ENCODE measurements around the gene C7orf33.
"Not testable (repeated sequence)": the region's sequence is repeated elsewhere in the genome, so short reads cannot be mapped to it uniquely, and the experiment has no call there.

The C7orf33 gene

DNA sequence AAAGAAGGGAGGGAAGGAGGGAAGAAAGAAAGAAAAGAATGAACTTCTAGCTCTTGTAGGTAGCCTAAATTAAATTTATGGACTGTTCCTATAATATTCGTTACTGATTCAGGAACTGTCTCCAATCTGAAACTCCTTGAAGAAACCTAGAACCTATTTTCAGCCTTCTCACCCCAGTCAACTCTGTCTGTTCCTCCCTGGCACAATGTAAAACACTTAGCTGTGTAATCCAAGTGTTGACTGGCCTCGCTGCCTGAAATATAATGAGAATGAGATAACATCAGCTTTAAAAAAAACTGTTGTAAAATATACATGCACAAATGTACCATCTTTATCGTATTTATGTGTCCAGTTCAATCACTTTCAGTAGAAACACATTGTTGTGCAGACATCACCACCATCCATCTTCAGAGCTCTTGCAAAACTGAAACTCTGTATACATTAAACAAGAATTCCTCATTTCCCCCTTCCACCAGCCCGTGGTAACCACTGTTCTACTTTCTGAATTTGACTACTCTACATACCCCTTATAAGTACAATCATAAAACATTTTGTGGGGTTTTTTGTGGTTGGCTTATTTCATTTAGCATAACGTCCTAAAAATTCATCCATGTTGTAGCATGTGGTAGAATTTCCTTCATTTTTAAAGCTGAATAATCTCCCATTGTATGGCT is 6.3 kb upstream of the C7orf33 start:
- H3K36me3 ChIP-seq (ENCODE audit: insufficient read depth, low read depth, low read length): no peaks in the 10 kb centered on the region
- H3K9me3 ChIP-seq (ENCODE audit: insufficient read depth, low read depth, low read length): no peaks in the 10 kb centered on the region
- no peaks in the 10 kb centered on the region for H3K27me3 ChIP-seq (ENCODE audit: insufficient read depth, low read length)
- H3K4me3 ChIP-seq (ENCODE audit: low read length): no peak overlapping the region
- no peak overlapping the region for H3K27ac ChIP-seq (ENCODE audit: low read length)
- H3K9ac ChIP-seq (ENCODE audit: low read depth, low read length): no peak overlapping the region
- H3K4me1 ChIP-seq (ENCODE audit: insufficient read depth, low read length): peaks cover 14% of the 10 kb centered on the region; the same call in 1 of the 2 replicates

DNA sequence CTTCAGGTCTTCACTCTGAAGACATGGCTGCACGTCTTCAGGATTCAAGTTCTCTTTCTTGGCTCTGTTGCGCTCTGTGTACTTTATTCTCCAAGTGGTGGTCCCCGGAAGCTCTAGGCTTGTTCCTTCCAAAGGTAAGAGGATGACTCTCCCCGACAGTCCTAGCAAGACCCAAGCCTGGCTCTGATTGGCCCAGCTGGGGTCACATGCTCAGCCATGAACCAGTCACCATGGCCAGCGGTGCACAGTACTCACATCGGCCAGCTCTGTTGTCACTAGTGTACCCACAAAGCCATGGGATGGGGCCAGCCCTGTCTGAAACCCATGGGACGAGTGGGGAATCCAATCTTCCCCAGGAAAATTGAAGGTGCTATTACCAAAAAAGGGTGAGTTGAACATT is 5.2 kb upstream of the C7orf33 start:
- Histone ChIP-seq H3K27ac (ENCODE audit: low read length) (no peak overlapping the region), H3K4me3 (ENCODE audit: low read length) (no peak overlapping the region), H3K9ac (ENCODE audit: low read depth, low read length) (no peak overlapping the region), H3K27me3 (ENCODE audit: insufficient read depth, low read length) (no peaks in the 10 kb centered on the region), H3K36me3 (ENCODE audit: insufficient read depth, low read depth, low read length) (no peaks in the 10 kb centered on the region), H3K9me3 (ENCODE audit: insufficient read depth, low read depth, low read length) (no peaks in the 10 kb centered on the region), H3K4me1 (ENCODE audit: insufficient read depth, low read length) (peaks cover 16% of the 10 kb centered on the region; the same call in 1 of the 2 replicates)

DNA sequence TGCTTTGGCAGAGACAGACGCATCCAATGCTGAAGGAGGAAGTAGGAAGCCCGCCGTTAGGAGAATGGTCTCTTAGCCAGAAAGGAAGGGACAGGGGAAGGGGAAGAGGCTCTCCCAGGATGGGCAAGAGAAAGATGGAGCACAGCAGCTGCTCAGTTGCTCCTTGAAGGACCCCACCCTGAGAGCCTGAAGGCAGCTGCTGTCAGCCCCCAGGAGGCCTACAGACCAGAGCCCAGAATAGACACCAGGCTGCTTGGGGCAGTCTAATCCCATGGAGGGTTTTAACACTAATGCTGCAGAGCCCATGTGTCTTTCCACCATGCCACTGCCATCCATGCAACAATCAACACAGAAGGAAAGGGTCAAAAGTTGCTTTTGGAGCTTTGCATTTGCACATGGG is 3.5 kb upstream of the C7orf33 start:
- H3K4me3 ChIP-seq (ENCODE audit: low read length): no peak overlapping the region
- H3K9ac ChIP-seq (ENCODE audit: low read depth, low read length): no peak overlapping the region
- H3K27ac ChIP-seq (ENCODE audit: low read length): no peak overlapping the region
- H3K36me3 ChIP-seq (ENCODE audit: insufficient read depth, low read depth, low read length): no peaks in the 10 kb centered on the region
- H3K9me3 ChIP-seq (ENCODE audit: insufficient read depth, low read depth, low read length): no peaks in the 10 kb centered on the region
- H3K27me3 ChIP-seq (ENCODE audit: insufficient read depth, low read length): no peaks in the 10 kb centered on the region
- peaks cover 16% of the 10 kb centered on the region; the same call in 1 of the 2 replicates for H3K4me1 ChIP-seq (ENCODE audit: insufficient read depth, low read length)

DNA sequence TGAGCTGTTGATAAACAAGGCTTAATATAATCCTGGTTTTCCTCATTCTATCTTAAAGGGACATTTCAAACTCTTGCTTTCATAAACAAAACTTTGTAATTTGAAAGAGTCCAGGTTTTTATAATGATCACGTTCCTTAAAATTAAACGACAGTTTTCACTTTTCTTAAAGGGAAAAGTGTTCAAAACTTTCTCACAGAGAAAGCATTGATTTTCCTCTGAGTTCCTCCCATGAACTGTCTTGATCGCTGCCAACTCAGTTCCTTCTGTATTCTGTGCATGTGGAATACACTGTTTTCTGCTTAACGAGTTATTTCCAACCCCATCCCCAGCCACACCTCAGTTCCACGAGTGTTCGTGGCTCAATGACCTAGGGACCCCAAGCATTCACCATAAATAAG is 2.4 kb upstream of the C7orf33 start:
- no peaks in the 10 kb centered on the region for H3K36me3 ChIP-seq (ENCODE audit: insufficient read depth, low read depth, low read length)
- H3K4me3 ChIP-seq (ENCODE audit: low read length): no peak overlapping the region
- H3K9ac ChIP-seq (ENCODE audit: low read depth, low read length): no peak overlapping the region
- no peaks in the 10 kb centered on the region for H3K9me3 ChIP-seq (ENCODE audit: insufficient read depth, low read depth, low read length)
- no peak overlapping the region for H3K27ac ChIP-seq (ENCODE audit: low read length)
- peaks cover 16% of the 10 kb centered on the region; the same call in 1 of the 2 replicates for H3K4me1 ChIP-seq (ENCODE audit: insufficient read depth, low read length)
- H3K27me3 ChIP-seq (ENCODE audit: insufficient read depth, low read length): no peaks in the 10 kb centered on the region

DNA sequence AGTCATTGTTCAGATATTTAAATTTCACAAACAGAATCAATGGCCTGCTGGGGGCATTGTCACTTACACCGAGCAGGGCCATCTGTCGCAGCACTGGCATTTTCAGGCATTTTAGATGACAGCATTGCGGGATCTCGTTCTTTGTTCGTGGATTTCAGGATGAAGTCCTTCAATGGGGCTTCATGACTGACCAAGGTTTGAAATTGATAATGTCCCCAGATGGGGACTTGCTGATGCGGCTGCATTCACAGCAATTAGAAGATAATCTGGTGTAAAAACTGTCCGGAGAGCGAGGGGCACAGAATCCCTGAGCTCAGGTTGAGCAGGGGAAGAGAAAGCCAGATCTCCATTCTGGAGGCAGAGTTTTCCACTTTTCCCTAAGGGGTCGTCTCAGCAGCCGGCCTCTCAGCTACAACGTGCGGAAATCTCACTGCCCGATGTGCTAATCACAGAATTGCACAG is 1.9 kb upstream of the C7orf33 start:
- peaks cover 16% of the 10 kb centered on the region; the same call in 1 of the 2 replicates for H3K4me1 ChIP-seq (ENCODE audit: insufficient read depth, low read length)
- no peaks in the 10 kb centered on the region for H3K36me3 ChIP-seq (ENCODE audit: insufficient read depth, low read depth, low read length)
- H3K4me3 ChIP-seq (ENCODE audit: low read length): no peak overlapping the region
- no peaks in the 10 kb centered on the region for H3K9me3 ChIP-seq (ENCODE audit: insufficient read depth, low read depth, low read length)
- H3K27me3 ChIP-seq (ENCODE audit: insufficient read depth, low read length): no peaks in the 10 kb centered on the region
- no peak overlapping the region for H3K27ac ChIP-seq (ENCODE audit: low read length)
- no peak overlapping the region for H3K9ac ChIP-seq (ENCODE audit: low read depth, low read length)

DNA sequence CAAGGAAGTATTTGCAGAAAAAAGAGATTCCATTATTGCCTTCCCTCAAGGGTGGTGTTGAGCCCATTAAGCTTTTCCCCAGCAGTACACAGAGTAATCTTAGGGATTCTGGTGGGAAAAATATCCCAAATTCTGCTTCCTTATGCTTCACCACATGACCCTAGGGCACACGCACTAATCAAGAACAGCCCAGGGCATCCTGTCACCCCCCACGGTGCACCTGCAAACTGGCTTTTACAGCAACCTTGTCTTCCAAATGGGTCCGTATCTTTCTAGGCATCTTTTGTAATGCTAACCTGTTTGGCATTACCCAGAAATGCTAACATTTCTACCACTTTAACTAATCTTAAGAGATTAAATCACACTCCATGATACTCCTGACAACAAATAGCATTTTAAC is 926 bp upstream of the C7orf33 start:
- no peaks in the 10 kb centered on the region for H3K36me3 ChIP-seq (ENCODE audit: insufficient read depth, low read depth, low read length)
- H3K9ac ChIP-seq (ENCODE audit: low read depth, low read length): no peak overlapping the region
- no peaks in the 10 kb centered on the region for H3K27me3 ChIP-seq (ENCODE audit: insufficient read depth, low read length)
- peaks cover 16% of the 10 kb centered on the region; the same call in 1 of the 2 replicates for H3K4me1 ChIP-seq (ENCODE audit: insufficient read depth, low read length)
- H3K27ac ChIP-seq (ENCODE audit: low read length): no peak overlapping the region
- H3K4me3 ChIP-seq (ENCODE audit: low read length): no peak overlapping the region
- H3K9me3 ChIP-seq (ENCODE audit: insufficient read depth, low read depth, low read length): no peaks in the 10 kb centered on the region

DNA sequence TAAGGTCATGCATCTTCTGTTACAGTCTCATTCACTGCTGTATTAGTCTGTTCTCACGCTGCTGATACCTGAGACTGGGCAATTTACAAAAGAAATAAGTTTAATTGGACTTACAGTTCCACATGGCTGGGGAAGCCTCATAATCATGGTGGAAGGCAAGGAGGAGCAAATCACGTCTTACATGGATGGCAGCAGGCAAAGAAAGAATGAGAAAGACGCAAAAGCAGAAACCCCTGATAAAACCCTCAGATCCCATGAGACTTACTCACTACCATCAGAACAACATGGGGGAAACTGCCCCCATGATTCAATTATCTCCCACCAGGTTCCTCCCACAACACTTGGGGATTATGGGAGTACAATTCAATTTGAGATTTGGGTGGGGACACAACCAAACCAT is 5.8 kb downstream of the C7orf33 start:
- H3K9me3 ChIP-seq (ENCODE audit: insufficient read depth, low read depth, low read length); H3K27me3 ChIP-seq (ENCODE audit: insufficient read depth, low read length); H3K27ac ChIP-seq (ENCODE audit: low read length); H3K36me3 ChIP-seq (ENCODE audit: insufficient read depth, low read depth, low read length); H3K4me1 ChIP-seq (ENCODE audit: insufficient read depth, low read length); H3K9ac ChIP-seq (ENCODE audit: low read depth, low read length); H3K4me3 ChIP-seq (ENCODE audit: low read length): not testable (repeated sequence)

DNA sequence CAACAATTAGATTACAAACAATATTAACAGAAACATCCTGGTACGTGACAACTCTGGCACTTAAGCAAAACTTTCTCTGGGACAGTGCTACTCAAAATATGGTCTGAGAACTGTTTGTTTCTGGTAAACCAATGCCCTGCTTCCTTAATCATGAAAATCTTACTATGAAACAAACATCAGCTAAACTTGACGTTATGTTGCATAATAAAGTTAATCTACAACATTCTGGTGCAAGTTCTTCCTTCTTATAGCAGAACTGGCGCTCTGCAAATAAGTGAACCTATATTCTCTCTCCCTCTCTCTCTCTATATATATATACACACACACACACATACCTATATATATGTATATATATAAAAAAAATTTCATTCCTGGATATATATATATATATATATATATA is 7.8 kb downstream of the C7orf33 start:
- no peaks in the 10 kb centered on the region for H3K27me3 ChIP-seq (ENCODE audit: insufficient read depth, low read length)
- H3K9me3 ChIP-seq (ENCODE audit: insufficient read depth, low read depth, low read length): peaks cover 6% of the 10 kb centered on the region; the same call in 1 of the 2 replicates
- H3K36me3 ChIP-seq (ENCODE audit: insufficient read depth, low read depth, low read length): no peaks in the 10 kb centered on the region
- no peak overlapping the region for H3K4me3 ChIP-seq (ENCODE audit: low read length)
- no peak overlapping the region for H3K27ac ChIP-seq (ENCODE audit: low read length)
- no peaks in the 10 kb centered on the region for H3K4me1 ChIP-seq (ENCODE audit: insufficient read depth, low read length)
- H3K9ac ChIP-seq (ENCODE audit: low read depth, low read length): no peak overlapping the region

DNA sequence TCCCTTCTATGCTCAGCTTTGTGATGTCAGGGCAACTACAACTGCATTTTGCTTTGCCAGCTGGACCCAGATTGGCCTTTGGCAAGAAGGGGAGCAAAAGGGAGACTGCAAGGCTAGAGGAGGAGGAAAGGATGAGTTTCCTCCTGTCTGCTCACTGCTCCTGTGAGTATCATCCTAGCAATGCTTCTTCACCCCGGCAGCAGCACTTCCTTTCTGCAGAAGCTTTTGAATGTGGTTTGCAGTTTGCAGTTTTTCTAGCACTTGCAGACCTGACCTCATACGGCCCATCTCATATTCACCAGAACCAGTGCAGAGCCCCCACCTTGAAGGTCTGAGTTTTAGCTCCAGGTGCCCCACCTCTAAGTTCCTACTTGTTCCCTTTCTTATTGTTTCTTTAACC is 14.8 kb downstream of the C7orf33 start:
- no peaks in the 10 kb centered on the region for H3K27me3 ChIP-seq (ENCODE audit: insufficient read depth, low read length)
- H3K27ac ChIP-seq (ENCODE audit: low read length): no peak overlapping the region
- H3K9me3 ChIP-seq (ENCODE audit: insufficient read depth, low read depth, low read length): no peaks in the 10 kb centered on the region
- H3K36me3 ChIP-seq (ENCODE audit: insufficient read depth, low read depth, low read length): no peaks in the 10 kb centered on the region
- no peak overlapping the region for H3K9ac ChIP-seq (ENCODE audit: low read depth, low read length)
- H3K4me3 ChIP-seq (ENCODE audit: low read length): no peak overlapping the region
- peaks cover 14% of the 10 kb centered on the region; the same call in 1 of the 2 replicates for H3K4me1 ChIP-seq (ENCODE audit: insufficient read depth, low read length)

DNA sequence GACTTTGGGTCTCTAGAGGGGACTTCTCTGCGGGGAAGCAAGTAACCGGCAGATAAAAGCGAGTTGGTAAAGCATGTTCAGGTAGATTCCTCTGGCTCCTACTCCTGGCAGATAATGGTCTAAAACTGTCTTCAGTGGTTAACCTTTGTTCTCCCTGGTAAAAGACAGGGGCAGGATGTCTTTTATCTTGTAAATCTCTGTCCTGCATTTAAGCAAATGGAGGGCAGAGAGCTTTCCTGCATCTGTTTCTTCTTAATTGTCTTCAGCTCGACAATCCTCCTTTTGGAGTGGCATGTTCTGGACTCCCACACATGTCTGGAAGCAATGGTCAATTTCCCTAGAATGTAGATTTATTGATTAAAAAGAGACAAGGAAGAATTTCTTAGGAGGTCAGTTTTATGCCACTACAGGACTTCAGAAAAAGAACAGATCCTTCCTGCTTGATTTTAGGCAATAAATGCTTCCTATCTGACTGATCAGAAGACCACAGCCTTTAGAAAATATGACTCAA is 16.6 kb downstream of the C7orf33 start:
- H3K27me3 ChIP-seq (ENCODE audit: insufficient read depth, low read length): no peaks in the 10 kb centered on the region
- H3K36me3 ChIP-seq (ENCODE audit: insufficient read depth, low read depth, low read length): no peaks in the 10 kb centered on the region
- H3K9me3 ChIP-seq (ENCODE audit: insufficient read depth, low read depth, low read length): no peaks in the 10 kb centered on the region
- H3K27ac ChIP-seq (ENCODE audit: low read length): peak overlapping the region; percentile 50
- H3K4me3 ChIP-seq (ENCODE audit: low read length): peak overlapping the region; percentile 48; the same call in 1 of the 2 replicates
- peaks cover 14% of the 10 kb centered on the region; the same call in 1 of the 2 replicates for H3K4me1 ChIP-seq (ENCODE audit: insufficient read depth, low read length)
- H3K9ac ChIP-seq (ENCODE audit: low read depth, low read length): peak overlapping the region; percentile 49; the same call in 1 of the 2 replicates

DNA sequence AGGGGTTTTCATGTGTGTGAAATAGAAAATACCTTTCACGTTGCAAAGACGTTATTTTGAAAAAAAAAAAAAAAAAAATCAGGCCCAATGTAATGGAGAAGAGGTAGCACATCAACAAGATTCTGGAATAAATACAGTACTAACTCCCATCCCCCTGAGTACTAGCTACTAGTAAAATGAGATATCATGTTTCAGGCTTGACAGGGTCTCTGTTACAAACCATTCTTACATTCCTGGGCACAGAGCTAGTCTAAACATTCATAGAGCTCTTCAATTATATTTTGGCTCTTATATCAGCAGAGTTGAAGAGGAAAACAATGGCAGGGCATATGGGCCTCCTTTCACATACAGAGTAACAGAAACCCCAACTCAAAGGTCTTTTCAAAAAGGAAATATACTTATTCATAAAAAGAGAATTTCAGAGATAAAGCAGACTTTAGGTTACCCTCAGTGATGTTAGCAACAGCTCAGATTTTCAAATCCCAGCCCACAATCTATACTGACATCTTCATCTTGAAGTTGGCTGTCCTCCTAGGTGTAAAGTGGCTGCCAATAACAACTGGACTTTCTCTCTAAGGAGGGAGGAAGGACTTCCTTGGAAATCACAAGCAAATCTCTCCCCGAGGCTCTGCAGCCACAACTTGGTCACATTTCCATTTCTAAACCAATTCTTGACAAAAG is 18.6 kb downstream of the C7orf33 start:
- Histone ChIP-seq H3K9me3 (ENCODE audit: insufficient read depth, low read depth, low read length) (no peaks in the 10 kb centered on the region), H3K4me1 (ENCODE audit: insufficient read depth, low read length) (peaks cover 14% of the 10 kb centered on the region; the same call in 1 of the 2 replicates), H3K27me3 (ENCODE audit: insufficient read depth, low read length) (no peaks in the 10 kb centered on the region), H3K36me3 (ENCODE audit: insufficient read depth, low read depth, low read length) (no peaks in the 10 kb centered on the region), H3K4me3 (ENCODE audit: low read length) (no peak overlapping the region), H3K27ac (ENCODE audit: low read length) (no peak overlapping the region), H3K9ac (ENCODE audit: low read depth, low read length) (no peak overlapping the region)

DNA sequence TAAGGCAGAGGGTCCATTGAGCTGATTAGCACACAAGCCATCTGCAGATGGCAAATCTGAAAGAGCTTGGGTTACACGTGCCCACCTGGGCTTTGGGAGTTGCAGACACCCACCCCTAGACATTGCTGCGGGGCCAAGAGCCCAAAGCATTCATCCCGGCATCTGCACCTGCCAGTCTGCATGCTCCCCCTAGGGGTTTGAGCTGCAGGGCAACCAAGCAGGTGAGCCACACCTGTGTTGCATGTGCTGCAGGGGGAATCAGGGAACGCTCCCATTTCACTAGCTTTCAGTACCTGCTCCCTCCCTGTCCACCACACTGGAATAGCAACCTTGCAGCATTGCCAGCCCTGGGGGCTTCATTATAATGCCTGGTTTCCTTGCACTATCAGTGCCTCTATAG is 21.1 kb downstream of the C7orf33 start:
- peaks cover 14% of the 10 kb centered on the region; the same call in 1 of the 2 replicates for H3K4me1 ChIP-seq (ENCODE audit: insufficient read depth, low read length)
- H3K9ac ChIP-seq (ENCODE audit: low read depth, low read length): no peak overlapping the region
- H3K36me3 ChIP-seq (ENCODE audit: insufficient read depth, low read depth, low read length): no peaks in the 10 kb centered on the region
- no peak overlapping the region for H3K27ac ChIP-seq (ENCODE audit: low read length)
- no peak overlapping the region for H3K4me3 ChIP-seq (ENCODE audit: low read length)
- H3K27me3 ChIP-seq (ENCODE audit: insufficient read depth, low read length): no peaks in the 10 kb centered on the region
- no peaks in the 10 kb centered on the region for H3K9me3 ChIP-seq (ENCODE audit: insufficient read depth, low read depth, low read length)

Measured in iPS-20b (cell line).